AG09309 (cell line): ENCODE measurements around the gene DGKG.

Source experiments
- DNase-seq: peaks from one replicate; pipeline ENCODE4 v3.0.0-alpha.2; 2010; ENCODE audit warnings: low read depth
- H3K4me3 ChIP-seq: 2 replicates; pipeline ENCODE4 v1.5.1; 2011; ENCODE audit warnings: mild to moderate bottlenecking, low read depth, low read length, moderate library complexity; ENCODE audit not compliant: control insufficient read depth
- TF ChIP-seq, protein P1 (sequence below): IDR thresholded peaks from 2 replicates; pipeline ENCODE4 v1.5.1; 2011; ENCODE audit warnings: mild to moderate bottlenecking, low read depth, low read length, inconsistent platforms; ENCODE audit not compliant: insufficient read depth, control insufficient read depth; ENCODE audit errors: missing control alignments

Gene DGKG

DNA sequence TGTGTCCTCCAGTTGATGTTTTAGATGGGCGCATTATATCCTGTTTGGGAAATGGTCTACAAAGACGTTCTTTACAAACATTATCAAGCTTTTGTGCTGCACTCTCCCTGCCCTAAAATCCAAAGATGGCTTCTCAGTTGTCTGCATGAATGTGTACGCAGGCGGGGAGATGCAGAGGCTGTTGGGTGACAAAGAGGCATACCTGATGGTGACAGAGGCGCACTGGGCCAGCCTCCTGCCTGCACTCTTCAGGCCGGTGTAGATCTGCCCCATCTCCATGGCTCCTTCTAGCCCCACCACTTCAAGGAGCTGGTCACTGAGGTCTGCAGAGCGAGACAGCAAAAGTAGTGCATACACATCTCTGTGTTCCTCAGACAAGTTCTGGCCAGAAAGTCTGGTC, 197.3 kb downstream of the DGKG start:
- TF ChIP-seq, protein P1, sequence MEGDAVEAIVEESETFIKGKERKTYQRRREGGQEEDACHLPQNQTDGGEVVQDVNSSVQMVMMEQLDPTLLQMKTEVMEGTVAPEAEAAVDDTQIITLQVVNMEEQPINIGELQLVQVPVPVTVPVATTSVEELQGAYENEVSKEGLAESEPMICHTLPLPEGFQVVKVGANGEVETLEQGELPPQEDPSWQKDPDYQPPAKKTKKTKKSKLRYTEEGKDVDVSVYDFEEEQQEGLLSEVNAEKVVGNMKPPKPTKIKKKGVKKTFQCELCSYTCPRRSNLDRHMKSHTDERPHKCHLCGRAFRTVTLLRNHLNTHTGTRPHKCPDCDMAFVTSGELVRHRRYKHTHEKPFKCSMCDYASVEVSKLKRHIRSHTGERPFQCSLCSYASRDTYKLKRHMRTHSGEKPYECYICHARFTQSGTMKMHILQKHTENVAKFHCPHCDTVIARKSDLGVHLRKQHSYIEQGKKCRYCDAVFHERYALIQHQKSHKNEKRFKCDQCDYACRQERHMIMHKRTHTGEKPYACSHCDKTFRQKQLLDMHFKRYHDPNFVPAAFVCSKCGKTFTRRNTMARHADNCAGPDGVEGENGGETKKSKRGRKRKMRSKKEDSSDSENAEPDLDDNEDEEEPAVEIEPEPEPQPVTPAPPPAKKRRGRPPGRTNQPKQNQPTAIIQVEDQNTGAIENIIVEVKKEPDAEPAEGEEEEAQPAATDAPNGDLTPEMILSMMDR, result no peak
- H3K4me3 ChIP-seq, result no peak overlapping the region
- DNase-seq, result no peak

DNA sequence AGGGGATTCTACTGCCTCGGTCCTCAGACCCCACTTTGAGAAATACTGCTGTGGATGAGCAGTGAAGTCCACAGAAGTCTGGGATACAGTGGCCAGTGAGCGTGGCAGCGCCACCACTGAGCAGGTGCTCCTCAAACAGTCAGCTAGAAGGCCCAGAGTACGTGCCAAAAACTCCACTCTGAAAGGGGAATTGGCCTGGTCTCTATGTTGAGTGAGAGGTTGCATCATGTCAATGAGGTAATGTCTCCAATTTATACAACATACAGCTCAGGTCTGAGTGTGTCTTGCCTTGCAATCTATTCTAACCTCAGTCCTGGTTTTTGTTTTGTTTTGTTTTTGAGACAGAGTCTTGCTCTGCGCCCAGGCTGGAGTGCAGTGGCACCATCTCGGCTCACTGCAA, 199.8 kb downstream of the DGKG start:
- DNase-seq, result no peak
- TF ChIP-seq, protein P1, result no peak
- H3K4me3 ChIP-seq, result no peak overlapping the region

DNA sequence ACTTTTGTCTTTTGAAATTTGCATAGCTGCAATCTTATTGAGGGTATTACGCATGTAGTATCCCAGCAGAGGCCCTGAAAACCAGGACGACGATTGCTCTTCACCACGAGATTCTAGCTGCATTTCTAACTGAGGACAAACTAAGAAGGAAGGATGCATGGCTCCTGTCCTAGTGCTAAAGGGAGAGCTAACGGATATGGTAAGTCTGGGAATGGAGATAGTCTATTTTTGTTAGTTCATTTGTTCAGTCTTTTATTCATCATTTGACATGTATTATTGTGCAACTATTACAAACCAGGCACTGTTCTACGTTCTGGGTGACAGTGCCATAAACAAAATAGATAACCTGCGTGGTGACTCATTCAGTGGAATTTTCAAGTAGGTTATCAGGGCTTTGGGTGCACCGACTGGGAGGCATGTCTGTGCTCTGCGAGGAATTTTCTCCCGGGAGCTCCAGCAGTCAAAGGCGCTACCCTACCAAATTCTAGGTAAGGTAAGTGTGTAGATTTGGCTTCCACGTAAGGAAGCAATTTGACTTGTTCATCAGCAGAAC, 201.3 kb downstream of the DGKG start:
- no peak for DNase-seq
- H3K4me3 ChIP-seq, result no peak overlapping the region
- TF ChIP-seq, protein P1, result no peak

DNA sequence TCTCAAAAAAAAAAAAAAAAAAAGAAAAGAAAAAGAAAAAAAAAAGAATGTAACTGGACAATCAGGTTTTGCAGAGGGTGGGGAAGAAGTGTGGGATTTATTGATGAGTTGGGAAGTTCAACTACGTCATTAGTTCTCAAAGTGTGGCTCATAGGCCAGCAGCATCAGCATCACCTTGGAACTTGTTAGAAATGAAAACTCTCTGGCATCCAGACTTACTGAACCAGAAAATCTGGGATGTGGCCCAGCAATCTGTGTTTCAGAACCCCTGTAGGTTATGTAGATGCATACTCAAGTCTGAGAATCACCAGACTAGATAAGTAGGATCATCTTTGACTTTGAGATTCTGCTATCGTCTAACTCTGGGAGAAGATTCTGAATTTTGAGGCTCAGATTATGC, 207.4 kb downstream of the DGKG start:
- no peak overlapping the region for H3K4me3 ChIP-seq
- DNase-seq, result no peak
- TF ChIP-seq, protein P1, result no peak

DNA sequence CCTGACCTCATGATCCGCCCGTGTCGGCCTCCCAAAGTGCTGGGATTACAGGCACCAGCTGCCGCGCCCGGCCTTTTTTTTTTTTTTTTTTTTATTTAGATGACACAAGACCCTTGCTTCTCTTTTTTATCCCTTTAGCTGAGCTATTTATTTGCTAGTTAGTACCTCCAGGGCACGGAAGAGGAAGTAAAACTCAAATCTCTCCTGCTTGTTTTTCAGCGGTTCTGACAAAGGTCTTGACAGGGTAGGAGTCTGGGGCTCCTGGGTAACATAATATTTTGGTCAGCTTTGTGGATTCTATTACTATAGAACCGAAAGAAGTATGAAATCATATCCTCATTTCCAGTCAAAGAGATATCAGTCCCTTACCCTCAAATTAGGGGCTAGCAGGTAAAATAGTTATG, 209.1 kb downstream of the DGKG start:
- no peak overlapping the region for H3K4me3 ChIP-seq
- no peak for DNase-seq
- TF ChIP-seq, protein P1, result no peak

DNA sequence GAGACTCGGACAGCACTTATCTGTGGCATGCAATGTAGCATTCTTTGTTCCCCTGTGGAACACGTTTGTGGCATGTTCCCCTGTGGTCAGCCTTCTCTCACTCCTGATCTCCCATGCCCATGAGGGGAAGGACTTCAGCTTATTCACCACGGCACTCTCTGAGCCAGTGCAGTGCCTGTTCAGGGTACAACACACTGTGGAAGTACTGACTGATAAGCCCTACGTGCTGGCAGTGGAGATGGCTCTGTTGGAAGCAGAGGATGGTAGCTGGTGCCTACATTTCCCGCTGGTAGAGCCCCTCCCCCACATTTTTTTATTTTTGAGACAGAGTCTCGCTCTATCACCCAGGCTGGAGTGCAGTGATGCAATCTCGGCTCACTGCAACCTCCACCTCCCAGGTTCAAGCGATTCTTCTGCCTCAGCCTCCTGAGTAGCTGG, 209.7 kb downstream of the DGKG start:
- TF ChIP-seq, protein P1, result no peak
- no peak for DNase-seq
- H3K4me3 ChIP-seq, result no peak overlapping the region

DNA sequence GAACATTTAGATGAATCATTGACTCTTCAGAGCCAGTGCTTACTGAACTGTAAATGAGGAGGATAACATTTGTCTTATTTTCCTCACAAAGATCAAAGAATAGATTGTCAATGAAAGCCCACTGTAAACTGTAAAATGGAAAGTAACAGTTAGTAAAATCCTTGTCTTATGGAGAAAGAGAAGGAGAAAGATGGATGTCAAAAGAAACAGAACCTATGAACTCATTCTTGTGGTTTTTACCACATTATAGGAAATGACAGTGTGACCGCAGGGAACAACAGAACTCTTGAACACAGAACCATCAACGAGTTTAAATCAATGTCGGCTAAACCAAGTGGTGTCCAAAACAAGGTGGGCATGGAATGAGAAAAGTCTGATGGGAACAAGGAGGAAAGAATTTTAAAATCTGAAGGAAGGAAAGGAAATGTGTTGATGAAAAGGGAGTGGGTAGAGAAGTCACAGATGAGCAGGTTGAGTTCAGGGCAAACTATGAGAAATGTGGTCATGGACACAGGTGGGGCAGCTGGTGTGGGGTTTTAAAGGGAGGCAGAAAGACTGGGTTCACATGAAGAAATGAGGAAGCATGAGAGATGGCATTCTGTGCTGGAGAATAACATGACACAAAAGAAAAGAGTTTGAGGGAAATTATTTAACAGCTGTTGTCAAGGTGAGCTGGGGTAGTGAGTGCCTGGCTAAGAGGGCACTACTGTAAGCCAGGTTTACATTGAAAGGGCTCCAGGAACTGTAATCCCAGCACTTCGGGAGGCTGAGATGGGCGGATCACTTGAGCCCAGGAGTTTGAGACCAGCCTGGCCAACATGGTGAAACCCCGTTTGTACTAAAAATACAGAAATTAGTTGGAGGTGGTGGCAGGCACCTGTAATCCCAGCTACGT, 210.7 kb downstream of the DGKG start:
- no peak overlapping the region for H3K4me3 ChIP-seq
- TF ChIP-seq, protein P1, result no peak
- DNase-seq, result no peak
